CD4-positive, alpha-beta T cell treated with Interleukin-2 at 100 ng/mL for 4 hours (primary cell): ENCODE results near the gene NLRP1.

Source experiments
- DNase-seq: peaks from one replicate; pipeline ENCODE4 v3.0.0-alpha.2; 2020; ENCODE audit warnings: low spot score

The NLRP1 gene

GRCh38 chr17:5557485-5557884 lies 26.8 kb downstream of the NLRP1 start:
- DNase-seq = no peak

DNA sequence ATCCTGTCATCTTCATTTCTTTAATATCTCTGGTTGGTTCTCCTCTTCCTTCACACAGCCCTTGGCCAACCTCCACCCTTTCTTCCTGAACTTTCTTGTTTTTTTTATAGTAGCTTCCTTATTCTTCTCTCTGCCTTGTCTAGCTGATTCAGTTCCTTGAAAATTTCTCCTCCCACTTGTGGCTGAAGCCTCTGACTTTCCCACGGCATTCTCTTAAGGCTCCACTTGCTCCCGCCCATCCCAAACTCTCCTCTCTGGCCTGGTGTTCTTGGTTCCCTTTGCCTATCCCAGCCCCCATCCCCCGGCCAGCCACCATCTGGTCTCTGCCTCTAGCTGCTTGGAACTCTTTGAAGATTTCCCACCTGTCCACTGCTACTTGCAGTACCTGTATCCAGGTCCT lies 29.1 kb downstream of the NLRP1 start:
- no peak for DNase-seq

- no peak for DNase-seq
Observed at GRCh38 chr17:5553479-5553878, 30.8 kb downstream of the NLRP1 start.

GRCh38 chr17:5552841-5553240 lies 31.5 kb downstream of the NLRP1 start:
- DNase-seq = no peak

DNA sequence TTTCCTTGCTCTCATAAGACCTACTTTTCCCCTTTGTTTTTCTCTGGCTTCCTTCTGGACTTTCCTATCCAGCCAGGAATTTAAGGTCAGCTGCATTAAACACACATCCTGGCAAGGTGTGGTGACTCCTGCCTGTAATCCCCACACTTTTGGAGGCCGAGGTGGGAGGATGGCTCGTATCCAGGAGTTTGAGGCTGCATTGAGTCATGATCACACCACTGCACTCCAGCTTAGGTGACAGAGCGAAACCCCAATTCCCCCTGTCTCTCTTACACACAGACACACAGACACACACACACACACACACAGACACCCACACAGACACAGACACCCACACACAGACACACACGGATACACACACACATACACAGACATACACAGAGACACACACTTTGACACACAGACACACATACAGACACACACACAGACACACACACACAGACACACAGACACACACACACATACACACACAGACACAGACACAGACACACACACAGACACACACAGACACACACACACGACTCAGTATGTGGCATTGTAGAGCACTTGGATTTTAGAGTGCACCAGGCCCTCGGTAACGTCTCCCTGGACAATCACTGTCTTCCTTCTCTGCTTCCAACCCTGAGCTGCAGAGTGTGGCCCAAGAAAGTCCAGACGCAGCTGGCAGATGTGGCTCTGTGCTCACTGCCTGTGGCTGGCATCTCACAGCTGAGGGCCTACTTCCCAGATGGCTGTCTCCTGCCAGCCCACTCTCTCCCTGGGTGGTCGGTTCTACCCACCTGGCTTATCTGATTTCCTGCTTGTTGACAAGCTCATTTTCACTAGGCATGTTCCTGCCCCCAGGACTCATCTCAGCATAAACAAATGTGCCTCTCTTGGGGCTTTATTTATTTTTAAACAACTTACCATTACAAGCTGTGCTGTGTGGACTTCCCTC lies 39.0 kb downstream of the NLRP1 start:
- no peak for DNase-seq

- DNase-seq = no peak
Observed at GRCh38 chr17:5544115-5544514, 40.2 kb downstream of the NLRP1 start.

GRCh38 chr17:5541610-5542202 lies 42.6 kb downstream of the NLRP1 start:
- no peak for DNase-seq

DNA sequence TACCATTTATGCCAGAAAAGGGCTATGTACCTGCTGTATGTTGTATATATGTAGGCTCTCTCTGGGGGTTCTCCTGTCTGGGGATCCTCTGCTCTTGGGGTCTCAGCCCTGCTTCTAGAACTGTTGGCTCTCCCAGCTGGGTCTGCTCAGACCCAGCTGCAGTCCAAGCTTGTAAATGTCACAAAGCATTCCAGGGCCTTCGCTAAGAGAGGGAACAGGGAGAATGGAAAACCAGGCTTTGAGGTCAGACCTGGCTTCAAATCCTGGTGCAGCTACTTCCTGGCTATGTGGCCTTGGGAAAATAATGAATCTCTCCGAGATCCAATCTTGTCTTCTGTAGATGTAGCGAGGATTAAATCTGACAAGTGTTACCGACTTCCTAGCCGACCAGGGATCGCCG lies 44.0 kb downstream of the NLRP1 start:
- DNase-seq = no peak

DNA sequence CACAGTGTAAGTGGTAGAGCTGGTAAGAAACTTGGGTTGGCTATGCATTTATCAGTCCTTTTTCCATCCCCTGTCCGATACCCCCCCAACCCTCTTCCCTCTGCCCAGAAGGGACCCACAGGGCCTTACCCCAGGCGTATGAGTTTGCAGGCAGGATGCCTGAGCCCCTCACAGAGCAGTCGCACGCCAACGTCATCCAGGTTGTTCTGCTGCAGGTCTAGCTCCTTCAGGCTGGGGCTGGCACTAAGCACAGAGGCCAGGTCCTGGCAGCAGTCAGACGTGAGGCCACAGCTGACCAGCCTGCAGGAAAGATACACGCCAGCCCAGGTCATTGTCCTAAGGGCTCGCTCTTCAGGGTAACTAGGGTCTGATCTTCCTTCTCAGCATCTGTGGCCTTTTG lies 45.0 kb downstream of the NLRP1 start:
- DNase-seq = no peak

DNA sequence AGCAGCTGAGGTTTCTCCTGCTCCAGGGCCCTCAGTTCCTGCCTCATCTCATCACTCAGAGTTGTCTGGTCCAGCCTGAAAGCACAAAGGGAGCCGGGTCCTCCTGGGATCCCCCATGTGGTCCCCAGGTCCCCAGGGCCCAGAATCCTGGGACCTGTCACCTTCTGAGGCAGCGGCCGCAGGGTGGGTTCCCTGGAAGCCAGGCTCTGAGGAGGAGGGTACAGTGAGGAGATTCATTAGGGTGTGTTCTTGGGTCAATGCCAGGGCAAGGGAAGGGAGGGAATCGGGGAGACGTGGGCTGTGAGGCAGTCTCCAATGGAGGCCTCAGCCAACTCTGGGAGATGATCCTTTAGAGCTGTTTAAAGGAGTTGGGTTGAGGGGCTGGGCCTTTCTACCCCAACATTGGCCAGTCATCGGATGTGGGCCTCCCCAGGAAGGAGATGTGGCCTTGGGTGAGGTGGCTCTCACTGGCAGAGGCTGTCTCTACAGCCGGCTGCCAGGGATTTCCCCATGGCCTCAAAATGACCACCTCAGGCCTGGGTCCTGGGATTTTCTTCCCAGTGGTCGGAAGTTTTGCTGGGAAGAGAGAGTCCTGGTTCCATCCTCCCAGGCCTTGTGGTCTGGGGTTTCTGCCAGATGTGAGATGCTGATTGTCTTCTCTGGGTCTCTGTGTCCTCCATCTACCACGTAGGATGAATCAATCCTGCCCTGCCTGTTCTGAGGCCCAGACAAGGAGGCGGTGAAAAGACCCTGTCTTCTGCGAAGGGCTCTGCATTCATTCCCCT lies 47.3 kb downstream of the NLRP1 start:
- no peak for DNase-seq

- DNase-seq = no peak
Observed at GRCh38 chr17:5535436-5535835, 48.9 kb downstream of the NLRP1 start.

GRCh38 chr17:5533486-5534315 lies 50.6 kb downstream of the NLRP1 start:
- DNase-seq = no peak

DNA sequence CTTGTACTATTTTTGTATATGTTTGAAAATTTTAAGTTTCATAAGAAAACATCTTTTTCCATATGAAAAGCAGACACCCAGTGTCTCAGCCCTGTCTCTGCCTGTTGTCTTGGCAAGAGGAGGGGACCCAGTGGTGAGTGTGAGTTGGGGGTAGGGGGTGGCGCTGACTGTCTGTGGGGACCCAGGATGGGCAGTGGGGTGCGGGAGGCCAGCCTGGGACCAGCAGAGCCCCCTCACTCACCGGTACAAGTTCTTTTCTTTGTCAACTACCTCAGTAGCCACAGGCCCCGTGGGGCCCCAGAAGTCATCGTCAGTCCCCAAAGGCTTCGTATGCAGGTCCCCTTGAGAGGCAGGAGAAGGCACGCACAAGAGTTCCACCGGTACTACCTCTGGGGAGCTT lies 51.7 kb downstream of the NLRP1 start:
- no peak for DNase-seq

- no peak for DNase-seq
Observed at GRCh38 chr17:5531085-5531418, 53.3 kb downstream of the NLRP1 start.

DNA sequence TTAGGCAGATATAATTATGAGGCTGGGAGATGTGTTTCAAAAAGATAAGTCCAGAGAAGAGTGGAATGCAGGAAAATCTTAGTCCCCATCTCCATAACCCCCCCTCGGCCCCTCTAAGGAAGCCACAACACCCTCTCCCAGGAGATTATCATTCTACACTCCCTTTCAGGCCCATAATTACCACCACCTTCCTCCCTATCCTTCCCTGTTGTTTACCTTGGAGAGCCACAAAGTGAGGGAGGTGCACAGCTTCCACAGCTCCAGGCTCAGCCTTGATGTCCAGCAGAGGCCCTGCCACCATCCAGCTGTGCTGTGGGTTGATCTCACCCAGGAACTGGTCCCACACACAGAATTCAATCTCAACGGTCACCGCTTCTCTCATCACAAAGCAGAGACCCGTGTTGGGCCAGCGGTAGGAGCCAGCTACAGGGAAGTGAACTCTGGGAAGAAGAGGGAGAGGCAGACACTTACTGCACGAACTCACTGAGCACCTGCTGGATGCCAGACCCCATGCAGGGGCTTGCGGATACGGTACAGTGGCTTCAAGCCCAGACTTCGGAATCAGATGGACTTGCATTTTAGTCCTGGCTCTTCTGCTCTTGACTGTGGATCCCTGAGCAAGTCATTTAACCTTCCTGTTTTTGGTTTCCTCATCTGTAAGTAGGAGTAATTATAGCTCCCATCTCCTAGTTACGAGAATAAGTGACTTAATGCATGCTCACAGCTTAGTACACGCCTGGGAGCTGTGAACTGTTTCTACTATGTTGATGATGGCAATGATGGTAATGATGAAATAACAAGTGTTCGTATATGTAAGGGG lies 53.8 kb downstream of the NLRP1 start:
- DNase-seq = no peak

DNA sequence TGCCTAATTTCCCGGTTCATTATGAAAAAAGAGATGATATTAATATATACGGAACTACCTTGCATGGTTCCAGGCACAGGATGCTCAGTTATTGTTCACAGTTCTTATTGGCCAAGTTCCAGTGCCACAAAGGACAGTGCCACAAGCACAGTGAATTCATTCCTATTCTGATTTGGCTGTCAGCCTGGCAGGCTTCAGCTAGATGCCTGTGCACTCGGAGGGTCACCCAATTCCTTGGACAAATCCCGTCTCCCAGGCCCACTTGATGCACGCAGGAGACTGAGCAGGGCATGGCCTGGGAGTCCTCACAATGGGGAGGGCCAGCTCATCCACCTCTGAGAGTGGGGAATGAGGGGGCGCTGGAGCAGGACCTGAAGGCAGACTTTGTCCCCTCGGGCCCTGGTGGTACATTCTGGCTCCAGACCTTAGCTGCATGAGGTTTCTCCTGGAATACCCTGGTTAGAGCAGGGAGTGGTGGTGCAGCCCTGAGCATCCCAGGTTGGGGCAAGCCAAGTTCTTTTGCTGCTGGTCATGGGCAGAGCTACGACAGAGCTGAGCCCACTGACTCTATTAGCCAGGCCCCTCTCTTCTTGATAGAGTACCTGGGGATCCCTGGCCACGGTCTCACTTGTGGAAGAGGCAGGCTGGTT lies 56.6 kb downstream of the NLRP1 start:
- no peak for DNase-seq

- DNase-seq = peak; percentile 2
Observed at GRCh38 chr17:5526821-5527598, 57.3 kb downstream of the NLRP1 start.

- DNase-seq = no peak
Observed at GRCh38 chr17:5523249-5523648, 61.1 kb downstream of the NLRP1 start.

GRCh38 chr17:5522476-5522875 lies 61.8 kb downstream of the NLRP1 start:
- DNase-seq = no peak
